Right lobe of liver (tissue), 4 donors: ENCODE data around the gene TRRAP.

Experiments
- POLR2A ChIP-seq: fragments of 450-650 bp; IDR thresholded peaks from one replicate; pipeline ENCODE4 v1.6.1; 2017; ENCODE audit warnings: antibody characterized with exemption, mild to moderate bottlenecking
- TF ChIP-seq, protein P1 (sequence below), 4 donors: fragments of 200-600 bp in 3 of 4; fragments of 450-650 bp in 1 of 4; IDR thresholded peaks; one replicate each; pipeline versions ENCODE4 v1.5.1 to v1.8.0; 2016 to 2022; ENCODE audit warnings: antibody characterized with exemption in 4 of 4, mild to moderate bottlenecking in 2 of 4
- donor health status: DM: no; HTN: no; CAD: no.
- donor health status: DM: no; HTN: no; CAD: no.
- donor health status: DM: no; HTN: yes; CAD: no.

DNA sequence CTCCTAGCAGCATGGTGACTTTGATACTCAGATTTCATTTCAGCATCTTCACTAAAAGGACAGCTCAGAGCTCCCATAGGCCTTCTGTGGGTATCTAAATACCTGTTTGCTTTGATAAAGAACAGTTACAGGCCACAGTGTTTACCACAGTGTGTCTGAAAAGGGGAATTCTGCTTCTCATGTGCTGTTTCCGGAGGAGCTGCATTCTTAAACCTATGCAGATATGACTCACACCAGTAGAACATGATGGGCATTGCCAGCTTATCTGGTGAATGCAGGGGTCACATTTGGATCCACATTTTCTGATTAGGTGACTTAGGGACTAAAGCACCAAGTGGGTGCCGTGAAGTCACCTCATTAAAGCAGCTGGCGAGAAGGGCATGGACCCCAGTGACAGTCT, 52.6 kb downstream of the TRRAP start:
- TF ChIP-seq, protein P1, sequence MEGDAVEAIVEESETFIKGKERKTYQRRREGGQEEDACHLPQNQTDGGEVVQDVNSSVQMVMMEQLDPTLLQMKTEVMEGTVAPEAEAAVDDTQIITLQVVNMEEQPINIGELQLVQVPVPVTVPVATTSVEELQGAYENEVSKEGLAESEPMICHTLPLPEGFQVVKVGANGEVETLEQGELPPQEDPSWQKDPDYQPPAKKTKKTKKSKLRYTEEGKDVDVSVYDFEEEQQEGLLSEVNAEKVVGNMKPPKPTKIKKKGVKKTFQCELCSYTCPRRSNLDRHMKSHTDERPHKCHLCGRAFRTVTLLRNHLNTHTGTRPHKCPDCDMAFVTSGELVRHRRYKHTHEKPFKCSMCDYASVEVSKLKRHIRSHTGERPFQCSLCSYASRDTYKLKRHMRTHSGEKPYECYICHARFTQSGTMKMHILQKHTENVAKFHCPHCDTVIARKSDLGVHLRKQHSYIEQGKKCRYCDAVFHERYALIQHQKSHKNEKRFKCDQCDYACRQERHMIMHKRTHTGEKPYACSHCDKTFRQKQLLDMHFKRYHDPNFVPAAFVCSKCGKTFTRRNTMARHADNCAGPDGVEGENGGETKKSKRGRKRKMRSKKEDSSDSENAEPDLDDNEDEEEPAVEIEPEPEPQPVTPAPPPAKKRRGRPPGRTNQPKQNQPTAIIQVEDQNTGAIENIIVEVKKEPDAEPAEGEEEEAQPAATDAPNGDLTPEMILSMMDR (IDR thresholded peaks at IDR 0.05): no peak
- no peak for TF ChIP-seq POLR2A
